PC-3 (cell line): Measurements from ENCODE around the gene BASP1. TPM values are rescaled to one million over a fixed set of nuclear protein-coding genes. Genes with fewer than 3 reads are reported as not detected.

Experiments used
- ATAC-seq: fragments of 200-7000 bp; cut with Tn5 transposase; 2 replicates; pipeline ENCODE4 v1.9.1; 2020; ENCODE audit warnings: mild to moderate bottlenecking, moderate library complexity
- BruUV-seq: library from RNA; stranded (reverse); fragments of 400-500 nt; replicated peaks from 2 replicates; lab custom pipeline; 2021; lab: Mats Ljungman, UMichigan
- CTCF ChIA-PET: fragments of 300-600 bp; sonication (Branson Sonifier 250); formaldehyde crosslinking; loops from one replicate; lab custom pipeline; 2022; ENCODE audit warnings: antibody characterized with exemption; lab: Charles Lee
- POLR2A ChIA-PET: fragments of 300-600 bp; sonication (Branson Sonifier 250); formaldehyde crosslinking; loops from one replicate; lab custom pipeline; 2022; ENCODE audit warnings: antibody characterized with exemption; ENCODE audit not compliant: unreplicated experiment; lab: Charles Lee
- DNase-seq: peaks from one replicate; pipeline ENCODE4 v3.0.0-alpha.2; 2015
- H2AFZ ChIP-seq: fragments of 300-600 bp; sonication (generic); 2 replicates; pipeline ENCODE4 v1.6.0; 2016; ENCODE audit warnings: antibody characterized with exemption, low read length
- H3F3A ChIP-seq: fragments of 300-600 bp; sonication (generic); one replicate; pipeline ENCODE4 v1.6.0; 2017; ENCODE audit warnings: antibody characterized with exemption, low read length, control low read depth, mild to moderate bottlenecking; ENCODE audit not compliant: unreplicated experiment
- H3K27ac ChIP-seq: fragments of 300-600 bp; sonication (generic); 2 replicates; pipeline ENCODE4 v1.5.1; 2016; ENCODE audit warnings: mild to moderate bottlenecking, low read length
- H3K27me3 ChIP-seq: fragments of 300-600 bp; sonication (generic); 2 replicates; pipeline ENCODE4 v1.6.1; 2016; ENCODE audit warnings: low read length, mixed read lengths
- H3K36me3 ChIP-seq: fragments of 300-600 bp; sonication (generic); 2 replicates; pipeline ENCODE4 v1.6.1; 2016; ENCODE audit warnings: low read depth, mixed run types, low read length, mixed read lengths
- H3K4me1 ChIP-seq: fragments of 300-600 bp; sonication (generic); 2 replicates; pipeline ENCODE4 v1.5.1; 2016; ENCODE audit warnings: low read length; ENCODE audit not compliant: insufficient read depth
- H3K4me2 ChIP-seq: fragments of 300-600 bp; sonication (generic); 2 replicates; pipeline ENCODE4 v1.6.0; 2016; ENCODE audit warnings: low read length
- H3K4me3 ChIP-seq: fragments of 300-600 bp; sonication (generic); 2 replicates; pipeline ENCODE4 v1.5.1; 2016; ENCODE audit warnings: mild to moderate bottlenecking, low read length, mixed read lengths
- H3K79me2 ChIP-seq: fragments of 300-600 bp; sonication (generic); 2 replicates; pipeline ENCODE4 v1.6.1; 2017; ENCODE audit warnings: low read length, mixed read lengths
- H3K9ac ChIP-seq: fragments of 300-600 bp; sonication (generic); 2 replicates; pipeline ENCODE4 v1.6.0; 2016; ENCODE audit warnings: mild to moderate bottlenecking, low read length
- H3K9me2 ChIP-seq: fragments of 300-600 bp; sonication (generic); replicated peaks from 2 replicates; pipeline ENCODE4 v1.6.1; 2016; ENCODE audit warnings: mixed run types, low read length, mixed read lengths
- H3K9me3 ChIP-seq: fragments of 300-600 bp; sonication (generic); 2 replicates; pipeline ENCODE4 v1.6.1; 2016; ENCODE audit warnings: low read length, mixed read lengths
- H4K20me1 ChIP-seq: fragments of 300-600 bp; sonication (generic); 2 replicates; pipeline ENCODE4 v1.6.1; 2016; ENCODE audit warnings: low read length, mixed read lengths
- EZH2 ChIP-seq: fragments of 300-600 bp; sonication (generic); IDR thresholded peaks from one replicate; pipeline ENCODE4 v1.6.1; 2017; ENCODE audit warnings: antibody characterized with exemption, mild to moderate bottlenecking, low read length; ENCODE audit not compliant: unreplicated experiment
- EZH2phosphoT487 ChIP-seq: fragments of 300-600 bp; sonication (generic); IDR thresholded peaks from 2 replicates; pipeline ENCODE4 v1.6.1; 2018; ENCODE audit warnings: mild to moderate bottlenecking, antibody characterized with exemption, low read length, borderline replicate concordance
- intact Hi-C: fragments of 100-400 bp; cut with micrococcal nuclease; formaldehyde crosslinking; loops from 2 replicates; pipeline ENCODE4 v1.9.0; 2023
- total RNA-seq: library from RNA; depleted of rRNA; stranded (reverse); fragments of >200 nt; gene quantifications from 2 replicates; pipeline ENCODE4 v1.2.3, GENCODE V29; 2014
- TF ChIP-seq, protein P1 (sequence below): fragments of 300-600 bp; sonication (generic); conservative IDR thresholded peaks from 2 replicates; pipeline ENCODE4 v1.5.1; 2017; ENCODE audit warnings: antibody characterized with exemption, low read depth, mild to moderate bottlenecking, low read length

BASP1 gene
- total RNA-seq, 1 experiment from 2014 or later: 169 TPM

DNA sequence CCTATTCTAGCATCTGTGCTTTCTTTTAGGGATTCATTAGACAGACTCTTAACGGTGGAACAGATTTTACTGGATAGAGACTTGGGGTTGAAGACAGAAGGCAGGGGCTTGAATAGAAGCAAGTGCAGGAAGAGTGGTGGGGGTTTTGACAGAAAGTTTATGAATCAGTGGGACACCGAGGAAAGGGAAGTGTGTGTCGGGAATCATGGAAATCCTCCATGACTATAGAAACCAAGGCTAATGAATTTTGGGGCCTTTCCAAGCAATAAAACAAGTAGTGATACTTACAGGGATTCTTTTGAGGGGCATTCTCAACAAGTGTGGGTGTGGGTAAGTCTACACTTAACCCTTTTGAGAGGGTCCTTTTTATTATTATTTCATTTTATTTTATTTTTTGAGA is 12.8 kb downstream of the BASP1 start:
- intact Hi-C loops: no loop called here
- Histone ChIP-seq H3K4me3 (no peak overlapping the region), H3K36me3 (peaks cover 45% of the 10 kb centered on the region), H3K27ac (no peak overlapping the region), H3K9me2 (no peaks in the 10 kb centered on the region), H3F3A (no peaks in the 10 kb centered on the region), H3K9me3 (no peaks in the 10 kb centered on the region), H2AFZ (no peak overlapping the region), H3K4me2 (no peak overlapping the region), H3K9ac (no peak overlapping the region), H3K79me2 (peaks cover 91% of the 10 kb centered on the region), H3K27me3 (no peaks in the 10 kb centered on the region), H3K4me1 (peaks cover 17% of the 10 kb centered on the region), H4K20me1 (peaks cover 9% of the 10 kb centered on the region; the same call in 1 of the 2 replicates)
- TF ChIP-seq, protein P1, sequence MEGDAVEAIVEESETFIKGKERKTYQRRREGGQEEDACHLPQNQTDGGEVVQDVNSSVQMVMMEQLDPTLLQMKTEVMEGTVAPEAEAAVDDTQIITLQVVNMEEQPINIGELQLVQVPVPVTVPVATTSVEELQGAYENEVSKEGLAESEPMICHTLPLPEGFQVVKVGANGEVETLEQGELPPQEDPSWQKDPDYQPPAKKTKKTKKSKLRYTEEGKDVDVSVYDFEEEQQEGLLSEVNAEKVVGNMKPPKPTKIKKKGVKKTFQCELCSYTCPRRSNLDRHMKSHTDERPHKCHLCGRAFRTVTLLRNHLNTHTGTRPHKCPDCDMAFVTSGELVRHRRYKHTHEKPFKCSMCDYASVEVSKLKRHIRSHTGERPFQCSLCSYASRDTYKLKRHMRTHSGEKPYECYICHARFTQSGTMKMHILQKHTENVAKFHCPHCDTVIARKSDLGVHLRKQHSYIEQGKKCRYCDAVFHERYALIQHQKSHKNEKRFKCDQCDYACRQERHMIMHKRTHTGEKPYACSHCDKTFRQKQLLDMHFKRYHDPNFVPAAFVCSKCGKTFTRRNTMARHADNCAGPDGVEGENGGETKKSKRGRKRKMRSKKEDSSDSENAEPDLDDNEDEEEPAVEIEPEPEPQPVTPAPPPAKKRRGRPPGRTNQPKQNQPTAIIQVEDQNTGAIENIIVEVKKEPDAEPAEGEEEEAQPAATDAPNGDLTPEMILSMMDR: no peak
- TF ChIP-seq EZH2: no peak
- TF ChIP-seq EZH2phosphoT487: no peak
- ATAC-seq (no peak), DNase-seq (no peak)
- BruUV-seq: no TSS peak
- POLR2A ChIA-PET: no interaction called here
- CTCF ChIA-PET: no interaction called here

DNA sequence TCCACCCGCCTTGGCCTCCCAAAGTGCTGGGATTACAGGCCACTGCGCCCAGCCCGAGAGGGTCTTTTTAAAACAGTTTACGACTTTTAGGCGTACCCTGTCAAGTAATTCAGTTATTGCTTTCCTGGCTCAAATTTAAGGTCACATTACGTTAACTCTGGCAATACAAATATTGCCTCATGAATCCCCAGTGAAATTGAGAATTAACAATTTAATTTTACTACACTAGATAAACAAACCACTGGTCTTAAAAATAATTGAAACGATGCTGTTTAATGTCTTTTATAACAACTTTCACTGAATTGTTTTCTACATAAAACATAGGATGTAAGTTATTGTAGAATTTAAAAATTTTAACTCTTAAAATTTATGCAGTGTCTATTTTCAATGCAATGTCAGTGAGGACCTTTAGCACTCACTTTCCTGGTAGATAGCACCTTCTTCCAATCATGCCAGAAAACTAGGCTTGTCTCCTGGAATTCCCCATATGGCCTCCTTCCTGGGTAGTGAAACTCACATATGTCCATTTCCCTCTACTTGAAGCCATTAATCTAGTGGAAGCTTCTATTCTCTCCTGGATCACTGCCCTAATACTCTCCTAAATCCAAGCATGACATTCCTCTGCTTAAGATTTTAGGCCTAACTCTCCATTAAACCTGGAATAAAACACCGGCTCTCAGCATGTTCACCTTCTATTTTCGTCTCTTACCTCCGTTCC is 13.5 kb downstream of the BASP1 start:
- Histone ChIP-seq H2AFZ (no peak overlapping the region), H3K27ac (no peak overlapping the region), H3K4me1 (peaks cover 17% of the 10 kb centered on the region), H3K9me2 (no peaks in the 10 kb centered on the region), H4K20me1 (peaks cover 9% of the 10 kb centered on the region; the same call in 1 of the 2 replicates), H3F3A (no peaks in the 10 kb centered on the region), H3K4me2 (no peak overlapping the region), H3K36me3 (peaks cover 45% of the 10 kb centered on the region), H3K79me2 (peaks cover 90% of the 10 kb centered on the region), H3K27me3 (no peaks in the 10 kb centered on the region), H3K9me3 (no peaks in the 10 kb centered on the region), H3K4me3 (no peak overlapping the region), H3K9ac (no peak overlapping the region)
- ChIA-PET POLR2A (no interaction called here), CTCF (no interaction called here)
- TF ChIP-seq EZH2 (no peak), EZH2phosphoT487 (no peak)
- TF ChIP-seq, protein P1: no peak
- no TSS peak for BruUV-seq
- intact Hi-C loops: no loop called here
- DNase-seq (no peak), ATAC-seq (no peak)

DNA sequence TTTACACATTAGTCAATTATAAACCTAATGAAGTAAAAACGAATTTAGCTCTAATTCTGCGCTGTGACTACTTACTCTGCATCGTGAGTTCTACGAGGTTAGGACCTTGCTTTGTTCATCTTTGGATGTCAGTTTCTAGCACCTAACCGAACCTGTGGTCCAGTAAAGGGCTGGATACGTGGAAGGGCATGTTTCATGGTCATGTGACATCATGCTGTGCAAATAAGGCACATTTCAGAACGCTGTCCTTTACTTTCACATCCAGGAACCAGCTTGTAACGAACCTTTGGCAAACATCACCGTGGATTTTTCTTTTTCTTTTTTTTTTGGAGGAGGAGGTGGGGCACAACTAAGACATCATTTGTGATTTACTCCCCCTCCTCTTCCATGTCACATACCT is 15.0 kb downstream of the BASP1 start:
- H3K36me3 ChIP-seq: peaks cover 45% of the 10 kb centered on the region
- no peak for DNase-seq
- TF ChIP-seq, protein P1: no peak
- TF ChIP-seq EZH2 (no peak), EZH2phosphoT487 (no peak)
- no TSS peak for BruUV-seq
- no peaks in the 10 kb centered on the region for H3K9me2 ChIP-seq
- H3K4me1 ChIP-seq: peaks cover 20% of the 10 kb centered on the region
- POLR2A ChIA-PET: no interaction called here
- no peak overlapping the region for H2AFZ ChIP-seq
- CTCF ChIA-PET: no interaction called here
- no peak overlapping the region for H3K4me3 ChIP-seq
- H4K20me1 ChIP-seq: 0 out of 2 replicates have a peak, but pooled peaks cover 4% of the 10 kb centered on the region
- H3K27ac ChIP-seq: no peak overlapping the region
- H3K9ac ChIP-seq: no peak overlapping the region
- H3K79me2 ChIP-seq: peaks cover 95% of the 10 kb centered on the region
- H3F3A ChIP-seq: no peaks in the 10 kb centered on the region
- H3K27me3 ChIP-seq: no peaks in the 10 kb centered on the region
- H3K9me3 ChIP-seq: no peaks in the 10 kb centered on the region
- H3K4me2 ChIP-seq: no peak overlapping the region
- intact Hi-C loops: no loop called here
- ATAC-seq: no peak
